ENCODE data around the gene PUSL1.

- no peak for TF ChIP-seq POLR2AphosphoS5 (IDR thresholded peaks at IDR 0.05; ENCODE audit: low read depth, low read length)
- TF ChIP-seq SIN3A (IDR thresholded peaks at IDR 0.05; ENCODE audit: borderline replicate concordance, insufficient read depth, low read length) = no peak
- no peak for TF ChIP-seq FOXP2 (optimal IDR thresholded peaks at IDR 0.05; ENCODE audit: borderline replicate concordance, extremely low read depth, extremely low read length, insufficient read depth)
- TF ChIP-seq TAF1 (IDR thresholded peaks at IDR 0.05; ENCODE audit: borderline replicate concordance, insufficient read depth, low read length) = no peak
Measured at GRCh38 chr1:1285611-1286311, 22.6 kb upstream of the PUSL1 start.
